Measurements from ENCODE around the gene LITAFD.

The LITAFD gene

DNA sequence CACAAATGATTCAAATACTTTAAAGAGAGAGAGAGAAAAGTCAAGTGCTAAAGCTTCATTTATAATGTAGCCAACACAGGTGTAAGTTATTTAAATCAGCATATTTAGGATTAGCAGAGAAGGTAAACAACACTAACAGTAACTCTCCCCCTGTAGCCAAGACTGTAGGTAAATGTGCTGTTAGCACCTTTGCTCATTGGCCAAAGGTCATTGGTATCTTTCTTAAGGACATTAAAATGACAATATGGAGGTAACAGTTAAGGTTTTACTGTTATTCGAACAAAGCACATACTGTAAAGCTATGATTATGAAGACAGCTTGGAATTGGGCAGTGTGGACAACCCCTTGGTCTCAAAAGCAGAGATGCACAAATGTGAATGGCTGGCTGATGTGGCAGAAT, 28.7 kb downstream of the LITAFD start:
- peaks cover 91% of the 10 kb centered on the region for H3K4me1 ChIP-seq (ENCODE audit: low read depth, poor library complexity, severe bottlenecking)
- no peak overlapping the region for H3K4me3 ChIP-seq (IDR thresholded peaks at IDR 0.05; ENCODE audit: insufficient read depth, low read depth, low read length)
- peak overlapping the region; percentile 91; the same call in 1 of the 2 replicates for H3K4me2 ChIP-seq
- H2AFZ ChIP-seq (ENCODE audit: low read depth): no peak overlapping the region
- H4K20me1 ChIP-seq (ENCODE audit: insufficient read depth): peaks cover 9% of the 10 kb centered on the region
- H3K79me2 ChIP-seq (ENCODE audit: insufficient read depth, low read depth): peaks cover 66% of the 10 kb centered on the region; the same call in 1 of the 2 replicates
- H3K27ac ChIP-seq: no peak overlapping the region
- peaks cover 13% of the 10 kb centered on the region; the same call in 1 of the 2 replicates for H3K36me3 ChIP-seq (ENCODE audit: insufficient read depth)
- TF ChIP-seq, protein P1, sequence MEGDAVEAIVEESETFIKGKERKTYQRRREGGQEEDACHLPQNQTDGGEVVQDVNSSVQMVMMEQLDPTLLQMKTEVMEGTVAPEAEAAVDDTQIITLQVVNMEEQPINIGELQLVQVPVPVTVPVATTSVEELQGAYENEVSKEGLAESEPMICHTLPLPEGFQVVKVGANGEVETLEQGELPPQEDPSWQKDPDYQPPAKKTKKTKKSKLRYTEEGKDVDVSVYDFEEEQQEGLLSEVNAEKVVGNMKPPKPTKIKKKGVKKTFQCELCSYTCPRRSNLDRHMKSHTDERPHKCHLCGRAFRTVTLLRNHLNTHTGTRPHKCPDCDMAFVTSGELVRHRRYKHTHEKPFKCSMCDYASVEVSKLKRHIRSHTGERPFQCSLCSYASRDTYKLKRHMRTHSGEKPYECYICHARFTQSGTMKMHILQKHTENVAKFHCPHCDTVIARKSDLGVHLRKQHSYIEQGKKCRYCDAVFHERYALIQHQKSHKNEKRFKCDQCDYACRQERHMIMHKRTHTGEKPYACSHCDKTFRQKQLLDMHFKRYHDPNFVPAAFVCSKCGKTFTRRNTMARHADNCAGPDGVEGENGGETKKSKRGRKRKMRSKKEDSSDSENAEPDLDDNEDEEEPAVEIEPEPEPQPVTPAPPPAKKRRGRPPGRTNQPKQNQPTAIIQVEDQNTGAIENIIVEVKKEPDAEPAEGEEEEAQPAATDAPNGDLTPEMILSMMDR (conservative IDR thresholded peaks at IDR 0.05; ENCODE audit: low read depth, low read length): no peak
- no peaks in the 10 kb centered on the region for H3K27me3 ChIP-seq (ENCODE audit: insufficient read depth, low read depth)
- H3K9ac ChIP-seq: no peak overlapping the region

DNA sequence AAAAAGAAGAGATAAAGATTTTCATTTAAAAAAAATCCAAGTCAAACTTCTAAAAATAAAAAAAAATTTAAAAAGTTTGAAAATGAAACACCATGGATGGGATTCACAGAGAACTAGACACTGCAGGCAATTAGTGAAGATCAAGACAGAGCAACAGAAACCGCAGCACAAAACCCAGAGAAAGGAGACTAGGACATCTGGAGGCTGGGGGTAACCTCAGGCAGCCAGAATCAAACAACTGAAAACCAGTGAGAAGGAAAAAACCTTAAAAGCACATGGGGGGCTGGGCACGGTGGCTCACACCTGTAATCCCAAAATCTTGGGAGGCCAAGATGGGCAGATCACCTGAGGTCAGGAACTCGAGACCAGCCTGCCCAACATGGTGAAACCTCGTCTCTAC, 30.6 kb downstream of the LITAFD start:
- H3K4me2 ChIP-seq: peak overlapping the region; percentile 91
- peaks cover 13% of the 10 kb centered on the region; the same call in 1 of the 2 replicates for H3K36me3 ChIP-seq (ENCODE audit: insufficient read depth)
- H3K79me2 ChIP-seq (ENCODE audit: insufficient read depth, low read depth): peaks cover 47% of the 10 kb centered on the region; the same call in 1 of the 2 replicates

DNA sequence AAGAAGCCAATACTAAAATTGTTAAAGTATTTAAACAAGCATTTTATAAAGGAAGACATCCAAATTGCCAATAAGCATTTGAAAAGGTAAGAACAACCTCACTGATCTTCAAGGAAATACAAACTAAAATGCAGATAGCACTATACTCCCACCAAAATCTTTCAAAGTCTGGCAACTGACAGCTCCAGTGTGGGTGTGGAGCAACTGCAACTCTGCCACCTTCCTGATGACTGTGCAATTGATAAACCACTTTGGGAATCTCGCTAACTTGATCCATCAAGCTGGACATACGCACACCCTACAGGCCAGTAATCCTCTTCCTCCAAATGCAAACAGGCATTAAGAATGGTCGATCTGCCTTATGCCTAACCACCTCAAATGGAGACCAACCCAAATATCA, 31.9 kb downstream of the LITAFD start:
- no peaks in the 10 kb centered on the region for H3K27me3 ChIP-seq (ENCODE audit: insufficient read depth, low read depth)
- peaks cover 7% of the 10 kb centered on the region; the same call in 1 of the 2 replicates for H3K36me3 ChIP-seq (ENCODE audit: insufficient read depth)
- H3K9ac ChIP-seq: no peak overlapping the region
- H3K4me1 ChIP-seq (ENCODE audit: low read depth, poor library complexity, severe bottlenecking): peaks cover 66% of the 10 kb centered on the region
- TF ChIP-seq, protein P1 (conservative IDR thresholded peaks at IDR 0.05; ENCODE audit: low read depth, low read length): no peak
- peak overlapping the region; percentile 4; the same call in 1 of the 2 replicates for H3K4me2 ChIP-seq
- peak overlapping the region; percentile 66; the same call in 1 of the 2 replicates for H3K27ac ChIP-seq
- H2AFZ ChIP-seq (ENCODE audit: low read depth): no peak overlapping the region
- peaks cover 38% of the 10 kb centered on the region; the same call in 1 of the 2 replicates for H3K79me2 ChIP-seq (ENCODE audit: insufficient read depth, low read depth)
- peaks cover 9% of the 10 kb centered on the region for H4K20me1 ChIP-seq (ENCODE audit: insufficient read depth)
- no peak overlapping the region for H3K4me3 ChIP-seq (IDR thresholded peaks at IDR 0.05; ENCODE audit: insufficient read depth, low read depth, low read length)

More for the DNA sequence above, 30.6 kb downstream of the LITAFD start:
- TF ChIP-seq, protein P1 (conservative IDR thresholded peaks at IDR 0.05; ENCODE audit: low read depth, low read length): no peak
- Histone ChIP-seq H3K4me1 (ENCODE audit: low read depth, poor library complexity, severe bottlenecking) (peaks cover 79% of the 10 kb centered on the region), H3K27ac (peak overlapping the region; percentile 66), H3K9ac (no peak overlapping the region), H3K4me3 (IDR thresholded peaks at IDR 0.05; ENCODE audit: insufficient read depth, low read depth, low read length) (no peak overlapping the region), H4K20me1 (ENCODE audit: insufficient read depth) (peaks cover 9% of the 10 kb centered on the region), H2AFZ (ENCODE audit: low read depth) (no peak overlapping the region), H3K27me3 (ENCODE audit: insufficient read depth, low read depth) (no peaks in the 10 kb centered on the region)

DNA sequence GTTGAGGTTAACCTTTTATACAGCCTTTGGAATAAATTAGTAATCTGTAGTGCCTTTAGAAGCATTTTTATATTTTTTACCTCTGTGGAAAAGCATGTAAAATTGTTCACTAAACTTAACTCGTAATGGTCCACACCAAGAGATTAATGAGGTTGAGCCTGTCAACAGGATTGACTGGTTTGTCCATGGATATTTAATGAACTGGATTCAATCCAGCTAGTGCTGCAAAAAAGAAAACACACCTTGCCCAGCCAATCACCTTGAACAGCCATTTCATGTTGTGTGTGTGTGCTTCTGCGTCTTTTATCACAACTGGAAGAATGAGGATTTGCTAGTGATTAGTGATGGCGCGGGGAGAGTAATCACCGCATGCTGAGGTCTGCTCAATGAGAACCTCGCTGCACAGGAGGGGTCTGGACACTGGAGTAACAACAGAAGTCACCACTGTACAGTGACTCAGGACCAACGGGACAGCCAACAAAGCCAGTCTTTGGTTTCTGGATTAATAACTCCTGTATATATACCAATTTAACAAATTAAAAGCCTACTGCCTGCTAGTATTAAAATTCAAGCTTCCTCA, 33.7 kb downstream of the LITAFD start:
- Histone ChIP-seq H3K4me3 (IDR thresholded peaks at IDR 0.05; ENCODE audit: insufficient read depth, low read depth, low read length) (no peak overlapping the region), H2AFZ (ENCODE audit: low read depth) (no peak overlapping the region), H3K79me2 (ENCODE audit: insufficient read depth, low read depth) (peaks cover 38% of the 10 kb centered on the region; the same call in 1 of the 2 replicates), H4K20me1 (ENCODE audit: insufficient read depth) (peaks cover 9% of the 10 kb centered on the region), H3K4me1 (ENCODE audit: low read depth, poor library complexity, severe bottlenecking) (peaks cover 60% of the 10 kb centered on the region), H3K4me2 (no peak overlapping the region), H3K27me3 (ENCODE audit: insufficient read depth, low read depth) (no peaks in the 10 kb centered on the region), H3K36me3 (ENCODE audit: insufficient read depth) (peaks cover 8% of the 10 kb centered on the region; the same call in 1 of the 2 replicates), H3K27ac (no peak overlapping the region; the same call in 1 of the 2 replicates), H3K9ac (no peak overlapping the region)
- TF ChIP-seq, protein P1 (conservative IDR thresholded peaks at IDR 0.05; ENCODE audit: low read depth, low read length): no peak
